Skin of body (tissue), 2 donors: ENCODE measurements around the gene TMSB10. TPM values are rescaled to one million over a fixed set of nuclear protein-coding genes. Genes with fewer than 3 reads are reported as not detected.

ENCODE experiments used
- DNase-seq: peaks from one replicate; lab custom pipeline; 2025; lab: John Stamatoyannopoulos, UW
- total RNA-seq: library from RNA; depleted of rRNA; stranded (reverse); fragments of >200 nt; gene quantifications from one replicate; pipeline ENCODE4 v1.2.3, GENCODE V29; 2014

Gene TMSB10
- total RNA-seq, 1 donor from 2014 or later: 2,067 TPM

DNA sequence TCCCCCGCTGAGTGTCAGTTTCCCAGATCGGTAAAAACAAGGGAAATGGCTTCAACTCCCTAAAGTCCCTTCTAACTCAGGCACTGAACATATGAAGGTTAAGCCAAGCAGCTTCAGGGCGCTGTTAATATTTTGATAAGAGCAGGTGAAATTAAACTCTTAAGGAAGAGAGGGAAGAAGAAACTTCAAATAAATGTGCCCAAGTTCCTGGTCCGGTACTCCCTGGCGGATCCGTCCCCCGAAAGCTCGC, 25.1 kb upstream of the TMSB10 start:
- DNase-seq: no peak

DNA sequence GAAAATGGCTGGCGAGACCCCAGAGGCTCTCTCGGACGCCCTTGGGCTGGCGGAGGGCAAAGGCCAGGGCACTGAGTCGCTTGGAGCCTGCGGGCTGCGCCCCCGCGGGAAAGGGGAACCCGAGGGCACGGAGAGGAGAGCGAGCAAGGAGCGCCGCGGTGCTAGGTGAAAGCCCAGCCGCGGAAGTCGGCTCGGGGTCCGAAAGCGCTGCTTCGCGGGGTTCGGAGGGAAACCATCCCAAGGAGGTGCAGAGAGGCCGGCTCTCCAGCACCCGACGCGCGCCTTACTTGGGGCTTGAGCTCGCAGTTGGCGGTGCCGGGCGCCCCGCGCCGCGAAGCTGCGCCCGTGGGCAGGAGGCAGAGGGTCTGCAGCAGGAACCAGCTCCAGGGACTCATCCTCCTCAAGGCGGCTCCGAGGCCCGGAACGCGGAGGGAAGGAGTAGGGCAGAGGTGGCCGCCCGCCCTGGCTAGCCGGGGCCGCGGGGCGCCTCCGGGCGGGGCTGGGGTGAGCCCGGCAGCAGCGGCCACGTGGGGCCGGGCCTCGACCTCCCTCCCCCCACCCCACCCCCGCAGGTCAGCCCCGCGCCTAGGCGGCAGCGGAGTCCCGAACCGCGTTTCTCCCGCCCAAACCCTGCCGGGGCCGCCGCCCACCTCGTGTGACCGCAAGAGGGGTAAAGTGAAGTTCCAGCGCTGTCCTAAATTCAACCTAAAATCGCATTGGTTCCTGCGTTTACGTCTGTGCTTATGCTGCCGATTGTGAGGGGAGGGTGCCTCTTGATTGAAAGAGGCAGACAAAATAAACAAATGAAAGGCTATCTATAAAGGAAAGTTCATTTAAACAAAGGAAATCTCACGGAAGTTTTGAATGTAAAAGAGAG, 24.6 kb upstream of the TMSB10 start, which contains the start of gene TRABD2A:
TSS of gene TRABD2A (minus strand) at position 440 of the 877 bp plus-strand sequence. CDS start at position 395, 45 bp downstream.
- DNase-seq: no peak

DNA sequence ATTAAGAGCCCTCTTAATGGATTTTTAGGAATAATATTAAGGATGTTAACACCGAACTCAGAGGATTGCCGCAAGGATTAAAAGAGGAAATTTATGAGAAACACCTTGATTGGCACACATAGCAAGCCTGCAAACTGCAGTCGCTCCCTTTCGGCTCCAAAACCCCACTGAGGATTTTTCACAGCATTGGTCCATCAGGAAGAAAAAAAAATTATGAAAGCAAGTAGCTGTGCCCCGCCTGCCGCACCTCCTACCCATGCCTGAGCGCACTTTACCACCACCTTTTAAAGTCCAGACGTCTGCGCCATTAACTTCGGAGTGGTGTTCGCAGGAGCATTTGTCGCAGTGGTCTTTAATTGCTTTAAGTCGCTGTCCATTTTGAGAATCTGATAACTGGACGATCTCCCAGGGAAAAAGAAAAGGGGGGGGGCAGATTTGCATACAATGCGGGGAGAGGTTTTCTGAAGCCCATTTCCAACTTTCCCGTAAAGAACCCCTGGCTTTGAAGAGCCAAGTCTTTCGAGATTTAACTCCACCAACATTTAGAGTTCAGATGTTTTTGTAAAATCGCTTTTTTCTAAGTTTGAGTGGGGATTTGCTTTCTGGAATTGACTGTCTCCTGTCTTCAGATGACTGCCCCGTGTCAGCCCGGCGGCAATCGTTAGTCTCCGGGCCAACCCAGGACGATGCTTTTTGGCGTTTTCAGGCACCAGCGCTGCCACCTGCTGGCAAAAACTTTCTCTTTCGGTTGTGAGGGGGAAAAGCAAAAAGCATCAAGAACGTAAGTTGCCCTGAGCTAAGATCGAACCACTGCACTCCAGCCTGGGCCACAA, 23.7 kb upstream of the TMSB10 start:
- DNase-seq: peak; percentile 46

DNA sequence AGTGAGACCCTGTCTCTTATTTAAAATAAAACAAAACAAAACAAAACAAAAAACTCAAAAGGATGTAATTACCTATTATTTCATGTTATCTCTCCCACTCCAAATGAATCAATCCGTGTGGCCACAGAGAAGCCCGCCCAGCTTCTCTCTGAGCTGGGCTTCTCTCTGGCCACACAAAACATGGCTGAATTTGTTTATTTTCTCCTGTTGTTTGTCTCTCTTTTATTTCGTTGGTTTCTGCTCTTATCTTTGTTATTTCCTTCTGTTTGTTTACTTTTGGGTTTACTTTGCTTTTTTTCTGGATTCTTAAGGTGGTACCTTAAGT, 23.1 kb upstream of the TMSB10 start:
- no peak for DNase-seq

DNA sequence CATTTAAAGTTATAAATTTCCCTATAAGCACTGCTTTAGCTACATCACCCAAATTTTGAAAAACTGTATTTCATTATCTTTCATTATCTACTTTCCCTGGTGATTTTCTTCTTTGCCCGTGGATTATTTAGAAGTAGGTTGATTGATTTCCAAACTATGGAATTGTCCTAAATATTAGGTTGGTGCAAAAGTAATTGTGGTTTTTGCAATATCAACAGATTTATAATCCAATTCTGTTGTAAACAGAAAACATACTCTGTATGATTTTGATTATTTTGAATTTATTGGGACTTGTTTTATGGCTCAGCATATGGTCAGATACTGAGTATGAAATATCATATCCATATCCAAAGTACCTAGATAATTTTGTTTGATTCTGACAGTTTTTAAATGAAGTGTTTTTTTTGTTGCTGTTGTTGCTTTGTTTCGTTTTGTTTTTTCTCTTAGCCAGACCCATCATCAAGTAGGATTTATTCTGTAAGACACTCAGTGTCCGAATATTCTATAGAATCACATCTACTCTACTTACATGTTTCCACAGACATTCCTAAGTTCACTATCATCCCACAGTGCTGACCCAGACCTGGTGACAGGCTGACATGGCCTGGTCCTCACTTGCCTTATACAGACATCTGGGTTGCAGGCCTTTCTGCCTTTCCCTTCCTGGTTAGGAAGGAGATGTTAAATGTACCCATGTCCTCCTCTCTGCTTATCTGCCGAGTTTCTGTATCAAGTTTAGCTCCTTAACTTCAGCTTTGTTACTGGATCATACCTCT, 22.5 kb upstream of the TMSB10 start:
- DNase-seq: no peak

DNA sequence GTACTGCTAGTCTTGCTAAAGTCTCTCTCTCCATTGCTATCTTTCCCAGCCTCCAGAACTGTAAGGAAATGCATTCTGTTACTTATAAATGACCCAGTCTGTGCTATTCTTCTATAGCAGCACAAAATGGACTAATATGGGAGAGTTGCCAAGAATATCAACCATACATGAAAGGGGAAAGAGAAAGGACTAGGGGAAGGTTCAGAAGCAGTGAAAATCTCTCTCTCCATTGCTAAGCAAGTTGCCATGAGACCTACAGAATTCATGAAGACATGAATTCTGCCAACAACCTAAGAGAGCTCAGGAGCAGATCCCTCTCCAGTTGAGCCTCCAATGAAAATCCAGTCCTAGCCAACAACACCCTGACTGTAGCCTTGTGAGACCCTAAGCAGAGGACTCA, 21.0 kb upstream of the TMSB10 start:
- DNase-seq: no peak

DNA sequence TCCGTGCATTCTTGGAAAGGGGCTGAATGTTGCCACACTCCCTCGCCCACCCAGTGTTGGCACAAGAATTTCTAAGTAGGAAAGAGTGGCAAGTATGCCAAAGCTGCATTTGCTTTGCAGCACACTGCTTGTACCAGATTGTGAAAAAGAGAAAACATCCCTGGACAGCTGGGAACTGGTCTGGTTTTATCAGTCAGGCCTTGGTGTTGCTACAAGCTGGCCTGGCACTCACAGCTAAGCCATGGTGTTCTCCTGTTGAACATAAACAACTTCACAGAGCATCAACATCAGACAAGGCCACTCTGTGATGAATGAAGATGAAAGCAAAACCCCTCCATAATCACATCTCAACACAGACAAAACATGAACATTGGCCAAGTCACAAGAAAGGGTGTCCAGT, 20.3 kb upstream of the TMSB10 start:
- no peak for DNase-seq

DNA sequence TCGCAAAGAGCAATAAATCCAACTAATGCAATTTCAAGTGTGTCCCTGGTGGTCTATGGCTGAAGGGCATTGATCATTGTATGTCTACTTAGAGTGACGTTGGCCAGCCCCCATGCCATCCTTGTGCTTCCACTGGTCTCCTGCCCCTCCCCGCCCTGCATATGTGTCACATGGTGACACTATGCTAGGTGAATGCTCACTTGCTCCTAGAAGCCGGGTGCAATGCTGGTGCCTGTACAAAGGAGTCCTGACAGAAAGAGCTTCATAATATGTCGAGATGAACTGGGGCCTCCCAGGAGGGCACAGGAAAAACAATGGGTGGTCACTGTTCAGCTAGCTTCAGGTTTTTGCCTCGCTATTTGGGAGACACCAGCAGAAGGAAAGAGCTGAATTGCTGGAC, 18.7 kb upstream of the TMSB10 start:
- no peak for DNase-seq

DNA sequence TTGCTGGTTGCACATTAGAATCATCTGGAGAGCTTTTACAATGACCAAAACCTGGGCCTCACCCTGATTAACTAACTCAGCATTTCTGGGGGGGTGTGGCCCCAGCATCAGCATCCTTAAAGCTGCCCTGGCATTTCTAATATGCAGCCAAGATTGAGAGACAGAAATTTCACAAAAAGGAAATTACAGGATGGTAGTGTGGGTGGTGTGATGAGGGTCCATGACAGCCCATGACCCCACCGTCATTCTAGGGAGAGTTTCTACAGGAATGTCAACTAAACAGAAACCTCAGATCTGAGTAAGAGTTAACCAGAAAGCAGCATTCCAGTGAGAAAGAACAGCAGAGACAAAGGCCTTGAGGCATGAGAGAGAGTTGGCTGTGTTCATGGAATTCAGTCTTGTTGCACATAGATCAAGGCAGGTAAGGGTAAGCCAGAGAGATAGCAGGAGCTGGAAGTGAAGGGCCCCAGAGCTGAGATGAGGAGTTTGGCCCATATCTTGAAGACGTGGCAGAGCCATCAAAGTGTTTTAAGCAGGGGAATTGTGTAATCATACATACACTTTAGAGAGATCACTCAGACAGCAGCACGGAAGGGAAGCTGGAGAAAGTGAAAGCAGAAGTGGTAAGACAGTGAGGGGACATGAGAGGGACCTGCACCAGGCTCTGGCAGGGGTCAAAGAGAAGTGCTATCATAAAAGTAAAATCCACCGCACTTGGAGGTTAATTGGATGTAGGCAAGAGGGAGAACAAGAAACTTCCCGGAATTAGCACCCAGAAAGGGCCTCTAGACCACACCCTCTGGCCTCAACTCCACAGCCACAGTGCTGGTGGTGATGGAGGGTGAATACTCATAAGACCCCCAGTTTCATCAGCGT, 16.8 kb upstream of the TMSB10 start:
- peak; percentile 22 for DNase-seq

DNA sequence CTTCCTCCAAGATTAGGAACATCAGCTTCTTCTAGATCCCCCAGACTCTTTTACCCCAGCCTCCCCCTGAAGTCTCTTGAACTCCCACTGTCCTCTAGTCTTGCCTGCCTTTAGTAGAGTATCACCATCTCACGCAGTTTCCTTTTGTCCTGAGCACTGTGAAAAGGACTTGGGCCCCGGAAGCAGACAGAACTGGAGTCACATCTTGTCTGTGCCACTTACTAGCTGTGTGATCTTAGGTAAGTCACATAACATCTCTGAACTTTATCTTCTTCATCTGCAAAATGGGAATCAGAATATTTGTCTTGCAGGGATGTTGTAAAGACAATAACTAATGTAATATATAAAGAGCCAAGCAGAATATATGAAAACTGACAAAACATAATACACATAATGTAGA, 16.1 kb upstream of the TMSB10 start:
- DNase-seq: no peak

DNA sequence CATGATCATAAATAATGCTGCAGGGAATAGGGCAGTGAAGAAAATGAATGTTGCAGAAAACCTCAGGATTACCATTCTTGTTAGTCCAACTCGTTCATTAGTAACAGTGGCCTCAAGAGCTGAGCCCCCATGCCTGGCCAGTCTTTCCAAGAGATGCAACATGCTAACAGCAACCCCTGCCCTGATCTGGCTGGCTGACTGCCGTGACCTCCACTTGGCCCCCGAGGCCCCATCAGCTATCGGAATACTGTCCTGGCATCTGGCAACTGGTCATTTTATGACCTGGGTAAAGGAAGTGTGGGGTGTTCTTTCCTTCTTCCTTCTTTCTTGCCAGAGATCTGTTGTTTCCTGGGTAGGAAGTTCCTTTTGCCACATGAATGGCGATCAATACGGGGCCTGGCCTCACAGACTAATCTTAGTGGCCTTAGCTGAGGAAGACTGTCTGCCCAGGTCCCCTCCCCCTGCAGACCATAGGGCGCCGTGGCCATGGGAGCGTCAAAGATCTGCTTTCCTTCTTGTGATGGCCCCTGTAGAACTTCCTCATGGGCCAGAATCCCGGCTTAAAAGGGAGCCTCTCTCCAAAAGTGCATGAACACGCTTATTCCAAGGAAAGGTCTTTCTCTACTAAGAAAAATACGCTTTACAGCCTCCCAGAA, 14.0 kb upstream of the TMSB10 start:
- DNase-seq: no peak

DNA sequence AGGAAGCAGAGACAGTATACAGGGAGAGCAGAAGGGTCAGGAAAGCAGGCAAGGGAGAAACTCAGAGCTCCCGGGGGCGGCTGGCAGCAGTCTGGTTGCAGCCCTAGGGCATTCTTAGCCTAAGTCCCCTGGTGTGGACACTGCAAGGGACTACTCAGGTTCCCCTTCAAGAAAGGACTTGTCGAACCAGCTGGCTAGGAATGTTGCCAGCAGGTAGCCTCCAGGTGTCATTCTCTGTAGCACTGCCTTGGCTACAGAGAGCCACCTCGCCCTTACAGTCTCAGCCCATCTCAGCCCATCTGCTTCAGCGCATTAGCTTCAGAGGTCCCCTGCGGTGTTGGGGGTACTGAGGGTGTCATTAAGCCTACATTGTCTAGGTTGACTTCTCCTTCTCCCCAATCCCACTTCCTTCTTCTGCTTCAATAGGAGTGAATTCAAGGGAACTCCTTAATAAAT, 11.3 kb upstream of the TMSB10 start:
- no peak for DNase-seq

DNA sequence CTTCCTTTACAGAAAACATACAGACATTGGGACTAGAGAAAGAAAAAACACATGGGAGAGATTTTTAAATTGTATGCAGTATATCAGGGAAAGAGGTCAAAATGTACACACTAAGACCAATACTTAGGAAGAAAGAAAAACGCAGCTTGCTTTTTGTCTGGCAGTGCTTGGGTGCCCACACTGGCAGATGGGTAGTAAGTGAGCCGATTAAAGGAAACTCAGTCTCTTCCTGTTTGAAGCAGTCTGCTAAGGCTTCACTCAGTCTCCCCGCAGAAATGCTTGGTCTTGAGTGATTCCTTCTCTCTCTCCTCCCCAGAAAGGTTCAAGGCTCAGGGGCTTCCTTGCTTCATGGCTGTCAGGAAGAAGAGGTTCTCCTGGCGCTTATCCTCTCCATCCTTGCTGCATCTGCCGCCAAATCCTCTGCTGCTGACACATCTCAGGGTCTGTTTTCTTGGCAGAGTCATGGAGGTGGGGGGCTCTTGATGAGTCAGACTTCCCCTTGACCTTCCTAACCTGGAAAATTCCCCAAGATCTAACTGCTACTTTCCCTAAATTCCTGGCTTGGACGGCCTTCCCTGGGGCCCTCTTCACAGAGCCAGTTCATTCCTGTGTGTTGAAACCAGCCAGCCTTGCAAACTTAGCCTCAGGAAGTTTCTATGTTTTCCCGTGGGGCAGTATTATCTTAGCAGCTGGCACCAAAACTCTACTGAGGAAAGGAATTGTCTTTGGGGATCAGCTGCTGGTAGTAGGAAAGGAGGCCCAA, 10.5 kb upstream of the TMSB10 start:
- no peak for DNase-seq

DNA sequence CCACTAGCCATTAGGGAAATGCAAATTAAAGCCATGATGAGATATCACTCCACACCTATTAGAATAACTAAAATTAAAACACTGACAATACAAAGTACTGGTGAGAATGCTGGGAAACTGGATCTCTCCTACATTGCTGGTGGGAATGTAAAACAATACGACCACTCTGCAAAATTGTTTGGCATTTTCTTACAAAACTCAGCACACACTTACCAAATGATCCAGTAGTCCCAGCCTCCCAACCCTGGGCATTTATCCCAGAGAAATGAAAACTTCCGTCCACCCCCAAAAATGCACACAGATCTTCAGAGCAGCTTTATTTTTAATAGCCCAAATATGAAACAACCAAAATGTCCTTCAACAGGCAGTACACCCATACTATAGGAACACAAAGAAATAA, 8.9 kb upstream of the TMSB10 start:
- no peak for DNase-seq

DNA sequence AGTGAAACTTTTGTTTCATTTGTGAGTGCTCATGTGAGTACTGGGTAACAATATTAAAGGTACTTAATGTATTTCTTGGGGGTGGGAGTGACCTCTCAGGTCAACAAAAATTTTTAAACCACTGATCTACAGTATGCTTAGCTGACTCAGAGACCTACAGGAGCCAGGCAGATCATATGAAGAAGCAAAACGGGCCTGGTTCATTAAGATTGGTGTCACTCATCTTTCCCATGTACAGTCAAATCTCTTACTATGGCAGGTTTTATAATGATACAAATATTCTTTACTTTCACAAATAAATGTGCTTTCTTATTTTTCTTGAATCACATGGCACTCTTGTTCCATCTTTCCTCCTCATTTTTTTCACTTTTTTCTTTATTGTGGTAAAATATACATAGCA, 7.7 kb upstream of the TMSB10 start:
- no peak for DNase-seq

DNA sequence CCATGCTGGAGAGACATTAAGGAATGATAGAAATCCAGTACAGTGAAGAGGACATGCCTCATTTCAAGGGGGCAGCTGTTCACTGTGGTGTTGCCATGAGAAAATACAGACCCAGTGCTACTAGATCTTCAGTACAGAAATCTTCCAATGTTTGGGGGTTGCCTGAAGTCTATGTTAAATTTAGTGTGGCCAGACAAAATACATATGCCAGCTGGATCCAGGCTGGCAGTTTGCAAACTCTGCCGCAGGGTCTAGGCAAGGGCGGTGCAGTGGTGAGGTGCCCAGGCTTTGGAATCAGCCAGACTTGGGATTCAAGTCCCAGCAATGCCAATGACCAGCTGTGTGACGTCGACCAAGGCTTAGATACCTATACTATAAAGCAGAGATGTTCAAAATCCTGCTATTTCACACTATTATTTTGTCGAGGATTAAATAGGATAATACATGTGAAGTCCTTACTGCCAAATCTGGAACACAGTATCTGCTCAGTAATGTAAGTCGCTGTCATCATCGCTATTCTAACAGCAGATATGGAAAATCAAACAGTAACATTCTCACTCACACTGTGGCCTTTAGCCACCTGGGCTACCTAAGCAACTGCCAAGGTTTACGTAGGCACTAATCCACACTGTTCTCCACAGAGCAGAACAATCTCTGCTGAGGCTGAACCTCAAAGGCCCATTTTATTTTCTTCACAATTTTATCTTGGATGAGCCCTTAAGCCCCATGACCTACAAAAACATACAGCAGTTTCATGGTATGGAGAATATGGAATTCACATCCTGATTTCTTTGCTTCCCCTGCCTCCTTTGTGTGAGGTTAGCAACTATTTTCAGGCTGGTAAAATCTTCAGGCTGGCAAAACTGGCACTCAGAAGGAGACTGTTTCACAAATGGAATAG, 5.9 kb upstream of the TMSB10 start:
- no peak for DNase-seq

DNA sequence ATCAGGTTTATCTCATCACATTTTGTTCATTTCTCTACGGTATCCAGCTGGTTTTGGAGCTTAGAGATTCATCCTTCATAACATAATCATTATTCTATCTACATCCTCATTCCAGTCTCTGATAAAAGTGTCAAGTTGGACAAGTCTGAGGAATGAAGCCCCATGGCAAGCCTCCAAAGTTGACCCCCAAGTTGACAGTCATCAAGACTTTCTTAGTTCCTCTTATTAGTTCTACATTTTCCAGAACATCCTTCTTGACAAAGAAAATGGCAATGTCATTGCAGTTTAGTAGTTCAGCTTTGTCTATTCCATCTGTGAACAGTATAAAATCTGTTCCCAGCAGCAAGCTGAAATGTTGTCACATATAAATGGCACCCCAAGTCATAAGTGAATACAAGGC, 4.5 kb upstream of the TMSB10 start:
- no peak for DNase-seq

DNA sequence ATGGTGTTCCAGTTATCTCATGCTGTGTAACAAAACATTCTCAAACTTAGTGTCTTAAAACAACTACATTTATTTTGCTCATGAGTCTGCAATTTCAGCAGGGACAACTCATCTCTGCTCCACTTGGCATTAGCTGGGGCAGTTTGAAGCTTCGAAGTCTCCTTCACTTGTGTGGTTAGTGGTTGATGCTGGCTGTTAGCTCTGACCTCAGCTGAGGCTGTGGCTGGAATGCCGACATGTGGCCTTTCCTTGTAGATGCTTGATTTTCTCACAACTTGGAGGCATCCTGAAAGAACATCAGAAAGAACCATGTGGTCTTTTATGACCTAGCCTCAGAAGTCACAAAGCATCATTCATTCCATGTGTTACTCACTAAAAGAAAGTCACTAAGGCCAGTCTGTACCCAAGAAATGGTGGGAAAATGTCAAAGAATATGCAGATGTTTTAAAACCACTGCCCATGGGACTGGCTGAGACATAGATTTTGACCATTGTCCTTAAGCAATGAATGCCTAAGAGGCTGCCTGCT, 3.8 kb upstream of the TMSB10 start:
- DNase-seq: no peak

DNA sequence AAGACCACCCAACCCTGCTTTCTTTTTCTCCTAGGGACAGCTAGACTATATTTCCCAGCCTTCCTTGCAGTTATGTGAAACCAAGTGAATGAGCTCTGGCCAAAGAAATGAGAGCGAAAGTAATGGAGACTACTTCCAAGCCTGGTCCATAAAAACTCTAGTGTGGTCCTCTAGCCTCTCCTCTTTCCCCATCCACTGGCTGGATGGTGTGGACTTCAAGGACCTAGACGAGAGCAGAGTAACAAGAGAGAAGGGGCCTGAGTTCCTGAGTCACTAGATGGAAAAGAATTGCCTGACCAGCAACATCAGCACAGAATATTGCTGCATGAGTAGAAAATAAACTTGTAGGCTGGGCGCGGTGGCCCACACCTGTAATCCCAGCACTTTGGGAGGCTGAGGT, 2.9 kb upstream of the TMSB10 start:
- no peak for DNase-seq
